Mesothelial cell of epicardium (in vitro differentiated cells): Measurements from ENCODE around the gene RND2. TPM values are rescaled to one million over a fixed set of nuclear protein-coding genes. Genes with fewer than 3 reads are reported as not detected.
A peak's percentile ranks its signal among the peaks of the same experiment; 100 is the strongest.

Experiments
- DNase-seq, 2 experiments: peaks; one replicate each; pipeline ENCODE4 v3.0.0; 2021; ENCODE audit warnings: low spot score in 2 of 2; ENCODE audit not compliant: unreplicated experiment in 2 of 2
- H3K27ac Mint-ChIP-seq: 2 replicates; pipeline ENCODE4 v1.8.0; 2021; ENCODE audit warnings: mixed read lengths
- H3K27me3 Mint-ChIP-seq: 2 replicates; pipeline ENCODE4 v1.8.0; 2021; ENCODE audit warnings: low read depth, mixed read lengths
- H3K36me3 Mint-ChIP-seq: 2 replicates; pipeline ENCODE4 v1.8.0; 2021; ENCODE audit warnings: mixed read lengths
- H3K4me1 Mint-ChIP-seq: 2 replicates; pipeline ENCODE4 v1.8.0; 2021; ENCODE audit warnings: mixed read lengths
- H3K4me3 Mint-ChIP-seq: 2 replicates; pipeline ENCODE4 v1.8.0; 2021; ENCODE audit warnings: mild to moderate bottlenecking, moderate library complexity, mixed read lengths
- H3K9me3 Mint-ChIP-seq: 2 replicates; pipeline ENCODE4 v1.8.0; 2021; ENCODE audit warnings: mixed read lengths
- CTCF ChIP-seq: fragments of 200-600 bp; sonication (generic); IDR thresholded peaks from one replicate; pipeline ENCODE4 v1.5.0; 2021; ENCODE audit warnings: antibody characterized with exemption; ENCODE audit not compliant: unreplicated experiment
- total RNA-seq: library from RNA; stranded (reverse); gene quantifications from 3 replicates; pipeline ENCODE4 v1.2.1, GENCODE V29; 2021

RND2 gene
- total RNA-seq, 1 donor from 2014 or later = 8.7 TPM

DNA sequence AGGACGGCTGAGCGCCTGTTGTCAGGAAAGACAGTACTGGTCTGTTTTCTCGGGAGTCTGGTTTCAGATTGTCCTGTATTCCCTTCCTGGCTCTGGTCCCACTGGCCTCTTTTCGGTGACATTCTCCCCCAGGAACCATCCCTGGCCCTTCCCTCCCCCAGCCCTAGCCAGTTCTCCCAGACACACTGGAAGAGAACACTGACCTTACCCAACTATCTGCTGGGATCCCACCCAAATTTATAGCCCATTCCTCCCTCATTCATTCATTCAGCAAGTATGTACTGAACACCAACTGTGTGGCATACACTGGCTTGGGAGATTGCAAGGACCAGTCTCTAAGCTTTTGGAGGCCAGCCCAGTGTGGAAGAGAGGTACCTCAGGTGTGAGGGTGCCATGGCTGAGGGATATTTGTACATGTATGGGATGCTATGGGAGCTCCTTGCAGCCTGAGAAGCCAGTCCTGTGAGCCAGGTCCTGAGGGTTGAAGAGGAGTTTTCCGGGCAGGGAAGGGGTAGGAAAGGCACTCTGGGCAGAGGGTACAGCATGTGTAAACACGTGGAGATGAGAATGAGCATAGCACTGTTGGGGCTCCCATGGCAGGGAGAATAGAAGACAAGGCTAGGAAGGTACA is 5.2 kb downstream of the RND2 start:
- no peak overlapping the region for H3K27ac Mint-ChIP-seq
- no peaks in the 10 kb centered on the region for H3K27me3 Mint-ChIP-seq
- no peak for TF ChIP-seq CTCF
- peaks cover 18% of the 10 kb centered on the region for H3K4me1 Mint-ChIP-seq
- H3K36me3 Mint-ChIP-seq = no peaks in the 10 kb centered on the region
- H3K9me3 Mint-ChIP-seq = no peaks in the 10 kb centered on the region
- no peak overlapping the region for H3K4me3 Mint-ChIP-seq
- DNase-seq = no peak

- no peaks in the 10 kb centered on the region for H3K36me3 Mint-ChIP-seq
- H3K9me3 Mint-ChIP-seq = no peaks in the 10 kb centered on the region
- DNase-seq = no peak
- no peak overlapping the region for H3K27ac Mint-ChIP-seq
- no peaks in the 10 kb centered on the region for H3K27me3 Mint-ChIP-seq
- no peak for TF ChIP-seq CTCF
- no peak overlapping the region for H3K4me3 Mint-ChIP-seq
- peaks cover 16% of the 10 kb centered on the region for H3K4me1 Mint-ChIP-seq
These were observed 6.6 kb downstream of the RND2 start for GRCh38 chr17:43031666-43032065.

GRCh38 chr17:43033948-43034881 is 9.2 kb downstream of the RND2 start:
- no peak for TF ChIP-seq CTCF
- Mint-ChIP-seq H3K27me3 (no peaks in the 10 kb centered on the region), H3K36me3 (no peaks in the 10 kb centered on the region), H3K9me3 (no peaks in the 10 kb centered on the region), H3K4me3 (peak overlapping the region; percentile 28), H3K4me1 (peaks cover 16% of the 10 kb centered on the region), H3K27ac (peak overlapping the region; percentile 77)
- DNase-seq = no peak

- DNase-seq = no peak
- H3K4me3 Mint-ChIP-seq = no peak overlapping the region
- H3K27ac Mint-ChIP-seq = no peak overlapping the region
- H3K27me3 Mint-ChIP-seq = no peaks in the 10 kb centered on the region
- H3K4me1 Mint-ChIP-seq = peaks cover 16% of the 10 kb centered on the region
- TF ChIP-seq CTCF = no peak
- no peaks in the 10 kb centered on the region for H3K9me3 Mint-ChIP-seq
- H3K36me3 Mint-ChIP-seq = no peaks in the 10 kb centered on the region
These were observed 9.9 kb downstream of the RND2 start for GRCh38 chr17:43034894-43035293.

- no peak for DNase-seq
- Mint-ChIP-seq H3K4me1 (peaks cover 9% of the 10 kb centered on the region), H3K27me3 (no peaks in the 10 kb centered on the region), H3K4me3 (no peak overlapping the region), H3K36me3 (no peaks in the 10 kb centered on the region), H3K27ac (no peak overlapping the region), H3K9me3 (no peaks in the 10 kb centered on the region)
- TF ChIP-seq CTCF = no peak
These were observed 14.6 kb downstream of the RND2 start for GRCh38 chr17:43039646-43040045.
